Right lobe of liver (tissue), 4 donors: ENCODE results near the gene OR14A16.

Source experiments
- CTCF ChIP-seq, 4 donors: fragments of 200-600 bp in 3 of 4; fragments of 450-650 bp in 1 of 4; IDR thresholded peaks; one replicate each; pipeline versions ENCODE4 v1.5.1 to v1.8.0; 2016 to 2022; ENCODE audit warnings: antibody characterized with exemption in 4 of 4, mild to moderate bottlenecking in 2 of 4
- POLR2A ChIP-seq: fragments of 450-650 bp; IDR thresholded peaks from one replicate; pipeline ENCODE4 v1.6.1; 2017; ENCODE audit warnings: antibody characterized with exemption, mild to moderate bottlenecking
- donor health status: DM: no; HTN: no; CAD: no.
- donor health status: DM: no; HTN: no; CAD: no.
- donor health status: DM: no; HTN: yes; CAD: no.

GRCh38 chr1:247849616-247850015 is 25.7 kb upstream of the OR14A16 start:
- no peak for TF ChIP-seq POLR2A
- TF ChIP-seq CTCF (IDR thresholded peaks at IDR 0.05) = no peak
